ENCODE data around the gene SHISAL1.

GRCh38 chr22:44338177-44338810 lies 25.5 kb upstream of the SHISAL1 start:
- no peak for TF ChIP-seq CTCF (IDR thresholded peaks at IDR 0.05)
- no peak for TF ChIP-seq POLR2A (IDR thresholded peaks at IDR 0.05)
- TF ChIP-seq POLR2AphosphoS5 (IDR thresholded peaks at IDR 0.05; ENCODE audit: insufficient read depth in 1 of 2, low read depth in 1 of 2): no peak
